ENCODE measurements around the gene VPS8.
"Not testable (repeated sequence)": the region's sequence is repeated elsewhere in the genome, so short reads cannot be mapped to it uniquely, and the experiment has no call there.

The VPS8 gene

DNA sequence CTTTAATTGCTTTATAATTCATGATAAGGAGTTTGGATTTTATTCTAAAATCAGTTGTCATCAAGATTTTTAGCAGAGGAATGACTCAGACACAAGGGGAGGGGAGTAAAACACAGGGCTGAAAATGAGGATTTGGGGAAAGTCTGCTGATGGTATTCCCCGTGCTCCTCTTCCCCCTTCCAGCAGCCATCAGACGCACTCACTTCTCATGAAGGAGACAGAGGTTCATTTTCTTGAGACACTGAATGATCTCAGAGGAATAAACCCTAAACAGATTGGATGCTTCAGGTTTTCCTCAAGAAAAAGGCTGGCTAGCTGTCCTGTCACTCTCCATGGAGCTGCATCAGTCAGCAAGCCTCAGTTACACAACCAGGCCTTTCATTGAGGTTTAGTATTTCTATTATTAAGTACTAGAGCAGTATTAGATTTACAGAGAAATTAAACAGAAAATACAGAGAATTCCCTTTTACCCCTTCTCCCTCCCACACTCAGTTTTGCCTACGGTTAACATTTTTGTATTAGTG is 174.5 kb downstream of the VPS8 start:
- DNase-seq (ENCODE audit: low read depth): no peak

- DNase-seq (ENCODE audit: low read depth): no peak
Observed at GRCh38 chr3:184993394-184993793, 181.4 kb downstream of the VPS8 start.

GRCh38 chr3:185003876-185004275 is 191.9 kb downstream of the VPS8 start:
- not testable (repeated sequence) for DNase-seq (ENCODE audit: low read depth)

DNA sequence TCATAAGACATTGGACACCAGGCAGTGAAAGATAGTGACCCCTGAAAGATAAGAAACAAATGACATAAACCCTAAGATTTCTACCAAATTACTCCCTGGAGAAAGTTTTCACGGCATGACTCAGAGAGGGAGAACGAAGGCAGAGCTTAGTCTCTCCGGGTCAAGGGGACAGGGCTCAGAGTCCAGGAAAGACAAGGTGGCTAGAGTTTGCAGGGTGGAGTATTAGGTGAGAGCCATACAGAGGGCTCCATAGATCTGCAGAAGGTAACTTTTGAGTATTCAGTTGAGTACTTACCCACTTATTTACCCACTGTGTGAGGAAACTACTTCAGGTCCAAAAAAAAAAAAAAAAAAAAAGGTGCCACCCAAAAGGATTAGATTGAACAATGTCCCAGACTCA is 197.7 kb downstream of the VPS8 start:
- DNase-seq (ENCODE audit: low read depth): no peak

- DNase-seq (ENCODE audit: low read depth): not testable (repeated sequence)
Observed at GRCh38 chr3:185017584-185017983, 205.6 kb downstream of the VPS8 start.

- not testable (repeated sequence) for DNase-seq (ENCODE audit: low read depth)
Observed at GRCh38 chr3:185017996-185018395, 206.0 kb downstream of the VPS8 start.

- no peak for DNase-seq (ENCODE audit: low read depth)
Observed at GRCh38 chr3:185021256-185021655, 209.3 kb downstream of the VPS8 start.

- no peak for DNase-seq (ENCODE audit: low read depth)
Observed at GRCh38 chr3:185024406-185024805, 212.4 kb downstream of the VPS8 start.

- DNase-seq (ENCODE audit: low read depth): no peak
Observed at GRCh38 chr3:185024966-185025365, 213.0 kb downstream of the VPS8 start.

DNA sequence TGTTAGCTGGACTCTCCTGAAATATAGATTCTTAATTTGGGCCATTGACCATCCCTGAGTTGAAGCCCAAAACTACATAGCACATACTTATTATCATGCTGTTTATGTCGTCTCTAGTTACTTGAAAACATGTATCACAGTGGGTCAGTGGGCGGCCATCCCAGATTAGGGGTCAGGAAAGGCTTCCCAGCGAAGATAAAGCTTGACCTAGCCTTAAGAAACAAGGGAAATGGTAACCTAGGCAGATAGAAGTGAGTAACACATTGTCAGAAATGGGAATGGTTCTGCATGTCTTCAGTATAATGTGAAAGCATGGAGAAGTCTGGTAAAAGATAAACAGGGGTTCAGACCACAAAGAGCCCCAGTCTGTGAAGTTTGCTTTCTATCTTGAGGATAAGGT is 216.2 kb downstream of the VPS8 start:
- DNase-seq (ENCODE audit: low read depth): no peak

DNA sequence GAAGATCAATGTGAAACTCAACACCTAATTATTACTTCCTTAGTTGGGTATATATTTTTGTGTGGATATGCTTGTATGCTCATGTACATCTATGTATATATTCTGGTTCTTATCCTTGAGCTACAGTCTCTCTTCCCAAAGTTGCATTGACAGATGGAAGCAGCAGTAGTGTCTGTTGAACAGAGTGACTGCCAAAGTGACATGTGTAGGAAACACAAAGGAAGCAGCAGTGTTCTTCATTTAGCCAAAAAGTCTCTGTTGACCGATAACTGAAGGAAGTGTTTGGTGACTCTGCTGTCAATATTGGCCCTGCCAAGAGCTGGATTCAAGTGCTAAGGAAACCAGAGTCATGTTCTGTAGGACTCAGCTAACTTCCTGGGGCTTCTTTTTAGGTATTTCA is 217.1 kb downstream of the VPS8 start:
- DNase-seq (ENCODE audit: low read depth): no peak

- no peak for DNase-seq (ENCODE audit: low read depth)
Observed at GRCh38 chr3:185030399-185030798, 218.4 kb downstream of the VPS8 start.

DNA sequence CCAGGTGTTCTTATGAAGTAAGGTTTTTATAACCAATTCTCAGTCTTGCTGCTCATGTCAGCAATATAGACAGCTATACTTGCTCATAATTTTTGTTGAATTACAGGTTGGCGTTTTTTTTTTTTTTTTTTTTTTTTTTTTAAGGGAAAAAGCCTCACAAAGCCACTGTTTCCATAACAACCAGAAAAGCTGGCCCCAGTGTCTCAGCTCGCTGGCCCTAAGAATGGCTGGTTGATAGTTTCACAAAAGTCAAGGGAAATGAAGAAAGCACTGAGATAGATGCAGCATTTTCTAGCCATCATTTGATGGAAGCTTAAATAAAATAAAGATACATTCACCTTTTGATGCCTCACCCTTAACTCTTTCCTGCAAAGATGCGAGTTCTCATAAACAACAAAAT is 219.0 kb downstream of the VPS8 start:
- no peak for DNase-seq (ENCODE audit: low read depth)

DNA sequence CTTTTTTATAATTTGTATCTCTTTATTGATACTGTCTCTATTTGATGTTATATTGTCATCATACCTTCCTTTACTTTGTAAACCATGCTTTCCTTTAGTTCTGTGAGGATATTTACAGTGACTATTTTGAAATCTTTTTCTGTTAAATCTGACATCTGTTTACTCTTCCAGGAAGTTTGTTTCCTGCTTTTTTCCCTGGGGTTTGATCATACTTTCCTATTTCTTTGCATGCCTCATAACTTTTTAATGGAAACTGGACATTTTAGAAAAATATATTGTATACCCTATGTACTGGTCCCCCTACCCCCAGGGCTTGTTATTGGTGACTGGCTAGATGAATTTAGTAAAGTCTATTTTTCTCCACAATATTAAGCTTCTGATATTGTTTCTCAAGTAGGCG is 225.8 kb downstream of the VPS8 start:
- DNase-seq (ENCODE audit: low read depth): no peak

- no peak for DNase-seq (ENCODE audit: low read depth)
Observed at GRCh38 chr3:185040425-185040824, 228.5 kb downstream of the VPS8 start.

DNA sequence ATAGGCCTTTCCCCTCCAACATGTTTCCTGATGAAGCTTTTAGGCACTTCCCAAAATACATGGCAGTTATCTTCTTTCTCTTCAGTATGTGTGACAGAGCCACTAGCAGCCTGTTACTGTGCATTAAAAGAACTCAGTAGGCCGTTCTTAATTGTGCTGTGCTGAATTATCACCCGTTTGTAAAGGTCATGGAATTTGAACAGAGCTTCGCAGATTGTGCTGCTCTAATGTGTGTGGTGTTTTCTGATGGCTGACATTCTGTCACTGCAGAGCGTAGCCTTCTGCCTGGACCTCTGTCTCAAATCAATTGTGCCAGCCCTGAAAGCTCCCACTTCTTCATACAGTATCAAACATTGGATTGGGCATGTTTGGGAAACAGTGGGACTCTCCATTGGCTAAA is 229.6 kb downstream of the VPS8 start:
- no peak for DNase-seq (ENCODE audit: low read depth)

- DNase-seq (ENCODE audit: low read depth): no peak
Observed at GRCh38 chr3:185042312-185043050, 230.5 kb downstream of the VPS8 start.

- DNase-seq (ENCODE audit: low read depth): no peak
Observed at GRCh38 chr3:185046164-185046515, 234.2 kb downstream of the VPS8 start.

GRCh38 chr3:185046603-185047002 is 234.6 kb downstream of the VPS8 start:
- DNase-seq (ENCODE audit: low read depth): no peak

GRCh38 chr3:185049710-185050109 is 237.7 kb downstream of the VPS8 start:
- no peak for DNase-seq (ENCODE audit: low read depth)

DNA sequence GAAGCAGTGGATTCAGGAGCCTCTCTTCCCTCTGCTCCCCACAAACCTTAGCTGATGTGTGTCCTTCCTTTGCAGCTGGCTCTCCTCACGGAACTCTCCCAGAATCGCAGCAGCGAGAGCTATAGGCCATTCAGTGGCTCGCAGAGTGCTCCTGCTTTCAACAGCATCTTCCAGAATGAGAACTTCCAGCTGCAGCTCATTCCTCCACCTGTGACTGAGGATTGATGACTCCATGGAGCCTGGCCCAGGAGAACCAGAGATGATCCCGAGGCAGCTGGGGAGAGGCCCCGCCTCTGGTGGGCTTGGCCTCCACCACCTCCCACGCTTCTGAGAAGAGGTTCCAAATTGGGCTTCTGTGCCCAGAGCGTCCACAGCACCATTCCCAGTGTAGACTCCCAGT is 239.8 kb downstream of the VPS8 start:
- DNase-seq (ENCODE audit: low read depth): no peak

DNA sequence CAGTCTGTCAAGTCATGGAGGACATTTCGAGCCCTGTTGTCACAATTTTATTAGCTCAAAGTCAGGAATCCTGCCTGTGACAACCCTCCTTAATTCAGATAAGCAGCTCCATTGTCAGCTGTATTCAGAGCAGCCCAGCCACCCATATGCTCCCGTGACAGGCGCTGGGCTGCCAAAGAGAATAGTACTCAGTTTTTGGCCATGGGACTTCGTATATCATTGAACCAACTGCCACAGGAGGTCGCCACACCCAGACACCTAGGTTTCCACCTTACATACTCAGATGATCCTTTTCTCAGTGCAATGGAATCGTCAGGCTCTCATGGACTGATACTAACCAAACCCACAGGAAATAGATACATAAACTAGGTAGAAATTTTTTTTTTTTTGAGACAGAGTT is 240.7 kb downstream of the VPS8 start:
- no peak for DNase-seq (ENCODE audit: low read depth)

DNA sequence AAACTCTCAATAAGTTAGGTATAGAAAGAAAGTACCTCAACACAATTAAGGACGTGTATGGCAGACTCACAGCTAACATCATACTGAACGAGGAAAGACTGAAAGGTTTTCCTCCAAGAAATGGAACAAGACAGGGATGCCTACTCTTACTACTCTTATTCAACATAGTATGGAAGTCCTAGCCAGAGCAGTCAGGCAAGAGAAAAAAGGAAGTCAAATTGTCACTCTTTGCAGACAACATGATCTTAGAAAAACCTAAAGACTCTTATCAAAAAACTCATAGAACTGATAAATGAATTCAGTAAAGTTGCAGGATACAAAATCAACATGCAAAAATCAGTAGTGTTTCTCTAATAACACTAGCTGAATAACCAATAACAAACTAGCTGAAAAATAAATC is 244.9 kb downstream of the VPS8 start:
- DNase-seq (ENCODE audit: low read depth): no peak

GRCh38 chr3:185057829-185058228 is 245.9 kb downstream of the VPS8 start:
- no peak for DNase-seq (ENCODE audit: low read depth)
